Choroid plexus epithelial cell (primary cell): ENCODE data around the gene CLSTN3.
A peak's percentile ranks its signal among the peaks of the same experiment; 100 is the strongest.

Experiments used
- DNase-seq: peaks from one replicate; pipeline ENCODE4 v3.0.0-alpha.2; 2010; ENCODE audit warnings: low read depth
- H3K4me3 ChIP-seq: 2 replicates; pipeline ENCODE4 v1.5.1; 2011; ENCODE audit warnings: low read depth, mild to moderate bottlenecking, control low read depth, low read length, moderate library complexity
- TF ChIP-seq, protein P1 (sequence below): conservative IDR thresholded peaks from 2 replicates; pipeline ENCODE4 v1.5.1; 2011; ENCODE audit warnings: low read depth, mild to moderate bottlenecking, control low read depth, inconsistent platforms, low read length, moderate library complexity

CLSTN3 gene

DNA sequence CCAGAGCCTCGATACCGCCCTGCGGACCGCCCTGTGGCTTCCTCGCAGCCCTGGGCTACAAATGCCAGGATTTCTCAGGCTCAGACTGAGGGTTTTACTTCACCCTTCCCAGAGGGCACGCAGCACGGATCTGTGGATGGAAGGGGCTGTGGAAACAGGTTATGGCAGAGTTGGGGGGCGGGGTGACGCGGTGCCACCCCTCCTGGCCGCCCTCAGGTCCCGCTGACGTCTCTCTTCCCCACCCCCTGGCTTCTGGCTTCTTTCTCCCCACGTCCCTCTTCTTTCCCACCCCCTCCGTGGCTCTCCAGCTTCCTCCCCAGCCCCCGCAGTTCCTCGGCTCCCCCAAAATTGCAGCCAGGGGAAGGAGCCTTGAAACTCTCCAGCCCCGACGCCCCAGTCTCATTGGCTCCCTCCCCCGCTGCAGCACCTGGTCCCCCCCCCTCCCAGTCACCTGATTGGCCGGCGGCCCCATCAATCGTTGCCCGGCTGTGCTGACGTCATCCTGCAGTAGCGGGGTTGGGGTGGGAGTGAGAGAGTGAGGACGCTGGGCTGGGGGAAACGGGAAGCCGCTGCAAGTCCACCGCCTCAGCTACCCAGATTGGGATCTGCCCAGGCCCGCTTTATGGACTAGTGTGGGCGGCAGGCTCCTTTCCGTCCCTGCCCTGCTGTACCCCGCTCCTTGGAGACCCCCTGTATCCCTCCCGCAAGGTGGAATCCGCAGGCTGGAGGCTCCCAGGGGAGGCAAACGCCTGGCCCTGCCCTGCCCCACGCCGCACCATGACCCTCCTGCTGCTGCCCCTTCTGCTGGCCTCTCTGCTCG, at the start of gene CLSTN3:
Gene CLSTN3 (plus strand): TSS at position 500 of the 820 bp plus-strand sequence. CDS start 278 bp downstream, at position 778.
- H3K4me3 ChIP-seq: peak within 1 kb of the TSS; percentile 75
- DNase-seq: peak; percentile 79
- TF ChIP-seq, protein P1, sequence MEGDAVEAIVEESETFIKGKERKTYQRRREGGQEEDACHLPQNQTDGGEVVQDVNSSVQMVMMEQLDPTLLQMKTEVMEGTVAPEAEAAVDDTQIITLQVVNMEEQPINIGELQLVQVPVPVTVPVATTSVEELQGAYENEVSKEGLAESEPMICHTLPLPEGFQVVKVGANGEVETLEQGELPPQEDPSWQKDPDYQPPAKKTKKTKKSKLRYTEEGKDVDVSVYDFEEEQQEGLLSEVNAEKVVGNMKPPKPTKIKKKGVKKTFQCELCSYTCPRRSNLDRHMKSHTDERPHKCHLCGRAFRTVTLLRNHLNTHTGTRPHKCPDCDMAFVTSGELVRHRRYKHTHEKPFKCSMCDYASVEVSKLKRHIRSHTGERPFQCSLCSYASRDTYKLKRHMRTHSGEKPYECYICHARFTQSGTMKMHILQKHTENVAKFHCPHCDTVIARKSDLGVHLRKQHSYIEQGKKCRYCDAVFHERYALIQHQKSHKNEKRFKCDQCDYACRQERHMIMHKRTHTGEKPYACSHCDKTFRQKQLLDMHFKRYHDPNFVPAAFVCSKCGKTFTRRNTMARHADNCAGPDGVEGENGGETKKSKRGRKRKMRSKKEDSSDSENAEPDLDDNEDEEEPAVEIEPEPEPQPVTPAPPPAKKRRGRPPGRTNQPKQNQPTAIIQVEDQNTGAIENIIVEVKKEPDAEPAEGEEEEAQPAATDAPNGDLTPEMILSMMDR: no peak

DNA sequence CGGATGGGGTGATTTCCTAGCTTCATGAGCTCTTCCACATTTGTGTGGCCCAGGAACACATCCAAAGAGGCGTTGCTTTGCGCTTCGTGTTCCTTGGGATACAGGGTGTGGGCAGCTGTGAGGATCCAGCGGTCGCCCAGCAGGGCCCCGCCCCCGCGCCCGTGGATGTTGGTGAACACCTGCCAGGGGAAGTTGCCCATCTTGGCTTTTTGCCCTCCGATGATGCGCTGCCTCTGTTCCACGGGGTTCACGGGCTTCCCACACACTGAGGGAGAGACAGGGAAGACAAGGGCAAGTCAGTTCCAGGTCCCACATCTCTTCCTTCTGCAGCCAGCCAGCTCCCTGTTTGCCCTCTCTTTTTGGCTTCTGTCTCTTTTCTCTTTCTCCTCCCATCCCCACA, 49.1 kb upstream of the CLSTN3 start:
- DNase-seq: no peak
- TF ChIP-seq, protein P1: no peak
- H3K4me3 ChIP-seq: no peak overlapping the region

DNA sequence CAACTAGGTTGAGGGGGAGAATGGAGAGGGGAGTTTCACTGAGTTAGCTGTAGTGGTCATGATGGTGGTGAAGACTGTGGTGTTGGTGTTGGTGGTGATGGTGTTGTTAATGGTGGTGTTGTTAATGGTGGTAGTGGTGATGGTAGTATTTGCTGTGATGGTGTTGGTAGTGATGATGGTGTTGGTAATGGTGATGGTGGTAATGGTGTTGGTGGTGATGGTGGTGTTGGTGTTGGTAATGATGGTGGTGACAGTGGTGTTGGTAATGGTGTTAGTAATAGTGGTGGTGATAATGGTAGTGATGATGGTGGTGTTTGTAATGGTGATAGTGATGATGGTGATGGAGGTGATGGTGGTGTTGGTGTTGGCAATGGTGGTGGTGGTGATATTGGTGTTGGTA, 47.0 kb upstream of the CLSTN3 start:
- no peak overlapping the region for H3K4me3 ChIP-seq
- no peak for DNase-seq
- TF ChIP-seq, protein P1: no peak

DNA sequence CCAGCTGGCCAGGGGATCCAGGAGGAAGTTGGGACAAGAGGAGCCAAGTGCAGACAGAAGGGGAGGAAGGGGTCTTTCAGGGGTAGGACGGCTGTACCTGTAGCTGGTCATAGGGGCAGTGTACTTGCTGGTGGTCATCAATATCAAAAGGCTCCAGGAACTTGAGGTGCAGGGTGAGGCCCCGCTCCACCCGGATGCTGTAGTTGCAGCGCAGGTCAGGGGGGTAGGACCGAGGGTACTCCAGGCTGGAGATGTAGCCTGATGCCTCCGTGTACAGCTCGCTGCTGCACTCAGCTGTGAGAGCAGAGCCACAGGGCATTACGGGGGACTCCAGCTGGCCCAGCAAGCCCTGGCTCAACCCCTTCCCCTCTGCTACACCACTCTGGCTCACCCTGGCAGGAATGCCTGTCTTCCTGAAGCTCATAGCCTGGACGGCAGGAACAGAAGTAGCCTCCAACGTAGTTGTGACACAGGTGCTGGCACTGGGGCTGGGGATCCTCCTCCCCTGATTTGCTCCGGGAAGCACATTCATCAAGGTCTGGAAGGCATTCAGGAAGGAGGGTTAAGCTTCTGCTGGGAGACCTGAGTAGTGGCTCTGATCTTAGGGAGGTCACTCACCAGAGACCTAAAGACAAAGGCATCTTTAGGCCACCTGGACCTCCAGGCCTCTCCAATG, 40.8 kb upstream of the CLSTN3 start:
- TF ChIP-seq, protein P1: no peak
- no peak for DNase-seq
- no peak overlapping the region for H3K4me3 ChIP-seq

DNA sequence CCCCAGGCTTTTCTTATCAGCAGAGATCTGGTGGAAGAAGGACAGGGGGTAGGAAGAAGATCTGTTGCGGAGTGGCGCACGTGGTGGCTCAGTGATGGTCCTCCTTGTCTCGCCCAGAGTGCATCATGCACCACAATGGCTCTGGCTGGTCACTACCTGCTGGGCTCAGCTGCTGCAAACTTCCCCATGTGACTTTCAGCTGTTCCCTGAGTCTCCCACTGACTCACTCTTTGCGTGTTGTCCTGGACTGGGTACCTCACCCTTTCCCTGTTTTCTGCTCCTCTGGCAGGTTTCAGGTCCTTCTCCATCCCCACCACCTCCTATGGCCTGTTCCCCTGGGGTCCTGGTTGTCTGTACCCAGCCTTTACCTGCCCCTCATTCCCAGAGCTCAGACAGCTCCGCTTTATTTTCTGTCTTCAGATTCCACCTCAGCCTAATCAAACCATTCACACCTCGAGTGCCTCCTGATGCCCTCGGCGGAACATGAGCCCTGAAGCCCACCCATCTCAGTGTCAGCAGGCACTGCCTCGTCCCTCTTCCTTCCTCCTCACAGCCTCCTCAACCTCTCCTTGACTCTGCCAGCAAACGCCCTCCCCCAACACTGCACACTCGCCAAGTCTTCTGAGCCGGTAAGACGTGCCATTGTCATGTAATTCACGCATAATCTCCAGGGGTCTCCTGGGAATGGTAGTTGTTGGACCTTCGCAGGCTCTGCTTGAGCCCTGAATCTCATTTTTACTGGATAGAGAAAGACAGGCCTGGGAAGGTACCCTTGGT, 39.8 kb upstream of the CLSTN3 start:
- H3K4me3 ChIP-seq: no peak overlapping the region
- TF ChIP-seq, protein P1: no peak
- DNase-seq: peak; percentile 68

DNA sequence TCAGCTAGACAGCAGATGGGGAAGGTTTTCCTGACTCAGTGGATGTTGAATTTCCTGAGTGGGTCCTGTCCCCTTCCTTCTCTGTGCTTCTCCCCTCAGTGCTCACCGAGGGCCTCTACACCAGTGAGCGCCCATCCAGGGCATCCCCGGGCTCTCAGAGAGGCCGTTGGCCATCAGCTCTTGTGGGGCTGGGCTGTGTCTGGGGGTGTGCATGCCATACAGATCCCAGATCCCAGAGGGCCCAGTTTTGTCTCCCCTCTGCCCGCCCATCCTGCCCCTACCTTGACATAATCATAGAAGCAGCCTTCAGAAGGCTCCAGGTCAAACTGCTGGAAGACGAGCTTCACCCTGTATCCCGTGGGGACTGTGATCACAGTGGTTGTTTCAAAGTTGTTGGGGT, 39.0 kb upstream of the CLSTN3 start:
- no peak overlapping the region for H3K4me3 ChIP-seq
- TF ChIP-seq, protein P1: no peak
- no peak for DNase-seq
